Stimulated activated naive CD8-positive, alpha-beta T cell treated with anti-CD3 and anti-CD28 coated beads, Interleukin-15, amount 100 ng/mL, for 72 hours (primary cell): ENCODE measurements around the gene ESR1.
"Not testable (repeated sequence)": the region's sequence is repeated elsewhere in the genome, so short reads cannot be mapped to it uniquely, and the experiment has no call there.

Experiments
- ATAC-seq: fragments of 150-1000 bp; cut with Tn5 transposase; 2 replicates; pipeline ENCODE4 v1.10.0; 2021; ENCODE audit warnings: mild to moderate bottlenecking, moderate library complexity
- DNase-seq, 2 donors: peaks; one replicate each; pipeline ENCODE4 v3.0.0; 2021 to 2022
- H3K27ac Mint-ChIP-seq, 2 donors: one replicate each; pipeline ENCODE4 v1.8.0; 2022; ENCODE audit warnings: mild to moderate bottlenecking in 2 of 2, mixed read lengths in 2 of 2, moderate library complexity in 2 of 2
- H3K27me3 Mint-ChIP-seq: one replicate; pipeline ENCODE4 v1.8.0; 2022; ENCODE audit warnings: mixed read lengths
- H3K4me1 Mint-ChIP-seq: one replicate; pipeline ENCODE4 v1.8.0; 2022; ENCODE audit warnings: mild to moderate bottlenecking, mixed read lengths
- H3K4me3 Mint-ChIP-seq, 2 donors: one replicate each; pipeline ENCODE4 v1.8.0; 2022; ENCODE audit warnings: mild to moderate bottlenecking in 2 of 2, mixed read lengths in 2 of 2, moderate library complexity in 1 of 2
- H3K9me3 Mint-ChIP-seq, 2 donors: one replicate each; pipeline ENCODE4 v1.8.0; 2022; ENCODE audit warnings: mixed read lengths in 2 of 2

ESR1 gene

DNA sequence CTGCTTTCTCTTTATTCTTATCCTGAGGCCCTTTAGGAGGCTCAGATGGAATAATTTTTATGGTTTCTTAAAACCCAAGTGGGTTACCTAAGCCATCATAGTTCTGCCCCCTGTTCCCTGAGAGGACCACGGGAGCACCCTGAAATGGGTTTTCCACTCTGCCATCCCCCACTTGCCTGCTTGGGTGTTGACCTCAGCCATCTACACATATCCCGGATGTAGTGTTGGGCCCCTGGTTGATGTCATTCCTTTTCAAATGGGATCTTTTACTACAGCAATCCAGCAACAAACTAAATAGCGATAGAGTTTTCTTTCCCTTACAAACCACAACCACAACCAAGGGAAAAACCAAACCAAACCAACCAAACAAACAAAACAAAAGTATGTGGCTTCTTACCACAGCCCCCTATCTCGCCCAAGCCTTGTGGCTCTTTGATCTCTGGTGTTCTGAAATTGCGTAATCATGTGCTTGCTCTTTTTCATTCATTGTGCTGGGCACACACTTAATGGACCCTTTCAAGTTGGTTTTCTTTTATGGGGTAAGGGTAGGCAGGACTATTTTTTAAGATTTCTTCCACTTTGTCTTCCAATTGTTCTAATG lies 154.9 kb downstream of the ESR1 start:
- no peak overlapping the region for H3K4me3 Mint-ChIP-seq
- H3K4me1 Mint-ChIP-seq = peaks cover 22% of the 10 kb centered on the region
- ATAC-seq (peak; percentile 83), DNase-seq (peak; percentile 35 to 65)
- H3K9me3 Mint-ChIP-seq = peaks cover 16% of the 10 kb centered on the region in 2 donors
- H3K27me3 Mint-ChIP-seq = peaks cover 46% of the 10 kb centered on the region
- peak overlapping the region in 1 of 2 donors; percentile 56 for H3K27ac Mint-ChIP-seq

- DNase-seq (no peak), ATAC-seq (no peak)
- H3K27me3 Mint-ChIP-seq = peaks cover 52% of the 10 kb centered on the region
These were observed 155.5 kb downstream of the ESR1 start for GRCh38 chr6:151963001-151963400.

GRCh38 chr6:151964412-151964811 lies 156.9 kb downstream of the ESR1 start:
- DNase-seq, H3K4me3 Mint-ChIP-seq, ATAC-seq, H3K27ac Mint-ChIP-seq: not testable (repeated sequence)
- H3K9me3 Mint-ChIP-seq = peaks cover 16 to 17% of the 10 kb centered on the region in 2 donors
- peaks cover 22% of the 10 kb centered on the region for H3K4me1 Mint-ChIP-seq
- H3K27me3 Mint-ChIP-seq = peaks cover 50% of the 10 kb centered on the region

More at GRCh38 chr6:151963001-151963400, 155.5 kb downstream of the ESR1 start:
- Mint-ChIP-seq H3K4me1 (peaks cover 22% of the 10 kb centered on the region), H3K27ac (no peak overlapping the region), H3K9me3 (peaks cover 16 to 17% of the 10 kb centered on the region in 2 donors), H3K4me3 (peak overlapping the region in 1 of 2 donors; percentile 36)

DNA sequence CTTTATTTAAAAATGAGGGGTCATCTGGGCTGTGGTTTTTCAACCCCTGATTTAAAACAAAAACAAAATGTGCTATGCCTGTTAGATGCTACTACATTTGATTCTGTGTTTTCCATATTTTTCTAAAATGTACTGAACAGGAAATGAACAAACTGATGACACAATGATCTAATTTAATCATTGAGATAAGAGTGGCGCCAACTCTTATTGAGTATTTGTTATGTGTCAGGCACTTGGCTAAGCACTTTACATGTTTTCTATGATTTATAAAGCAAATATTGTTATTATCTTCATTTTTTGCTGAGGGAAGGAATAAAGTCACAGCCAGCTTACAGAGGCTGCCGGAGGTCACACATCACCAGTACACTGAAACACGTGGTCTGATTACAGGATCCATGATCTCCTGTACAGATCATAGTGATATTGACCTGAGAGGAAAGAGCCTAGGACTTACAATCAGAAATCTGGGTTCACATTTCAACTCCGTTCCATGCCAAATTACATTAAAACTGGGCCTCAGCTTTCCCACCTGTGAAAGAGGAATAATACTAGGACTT lies 166.7 kb downstream of the ESR1 start:
- DNase-seq (no peak), ATAC-seq (no peak)
- Mint-ChIP-seq H3K27me3 (peaks cover 21% of the 10 kb centered on the region), H3K27ac (no peak overlapping the region), H3K9me3 (no peaks in the 10 kb centered on the region), H3K4me1 (no peaks in the 10 kb centered on the region), H3K4me3 (no peak overlapping the region)

- Mint-ChIP-seq H3K27me3 (peaks cover 8% of the 10 kb centered on the region), H3K27ac (no peak overlapping the region), H3K9me3 (no peaks in the 10 kb centered on the region), H3K4me1 (no peaks in the 10 kb centered on the region), H3K4me3 (no peak overlapping the region)
- DNase-seq (no peak), ATAC-seq (no peak)
These were observed 168.3 kb downstream of the ESR1 start for GRCh38 chr6:151975795-151976194.

- ATAC-seq, DNase-seq, H3K27me3 Mint-ChIP-seq, H3K4me1 Mint-ChIP-seq, H3K9me3 Mint-ChIP-seq, H3K4me3 Mint-ChIP-seq, H3K27ac Mint-ChIP-seq: not testable (repeated sequence)
These were observed 180.7 kb downstream of the ESR1 start for GRCh38 chr6:151988199-151988598.

- H3K4me1 Mint-ChIP-seq = no peaks in the 10 kb centered on the region
- H3K4me3 Mint-ChIP-seq = no peak overlapping the region
- DNase-seq (no peak), ATAC-seq (no peak)
- H3K9me3 Mint-ChIP-seq = no peaks in the 10 kb centered on the region
- peaks cover under 1% of the 10 kb centered on the region for H3K27me3 Mint-ChIP-seq
- no peak overlapping the region for H3K27ac Mint-ChIP-seq
These were observed 184.6 kb downstream of the ESR1 start for GRCh38 chr6:151992091-151992490.

DNA sequence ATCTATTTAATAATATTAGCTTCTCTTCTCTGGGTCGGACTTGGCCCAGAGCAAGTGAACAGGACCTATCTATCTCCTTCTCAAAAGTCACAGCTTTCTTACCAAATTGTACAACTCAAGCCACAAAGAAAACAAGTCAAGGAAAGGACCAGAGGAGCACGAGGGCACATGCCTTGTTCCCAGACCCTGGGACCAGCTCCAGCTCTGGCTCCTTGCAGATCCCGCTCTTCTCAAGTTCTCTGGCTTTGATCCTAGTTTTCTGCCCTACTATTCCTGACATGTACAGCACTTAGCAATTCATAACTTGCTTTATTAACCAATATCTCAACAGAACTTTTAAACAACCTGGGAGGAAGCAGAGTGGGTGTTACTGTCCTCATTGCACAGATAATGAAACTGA lies 185.9 kb downstream of the ESR1 start:
- Mint-ChIP-seq H3K27ac (no peak overlapping the region), H3K4me3 (no peak overlapping the region), H3K27me3 (no peaks in the 10 kb centered on the region), H3K4me1 (no peaks in the 10 kb centered on the region), H3K9me3 (no peaks in the 10 kb centered on the region)
- no peak for ATAC-seq
- DNase-seq = no peak

DNA sequence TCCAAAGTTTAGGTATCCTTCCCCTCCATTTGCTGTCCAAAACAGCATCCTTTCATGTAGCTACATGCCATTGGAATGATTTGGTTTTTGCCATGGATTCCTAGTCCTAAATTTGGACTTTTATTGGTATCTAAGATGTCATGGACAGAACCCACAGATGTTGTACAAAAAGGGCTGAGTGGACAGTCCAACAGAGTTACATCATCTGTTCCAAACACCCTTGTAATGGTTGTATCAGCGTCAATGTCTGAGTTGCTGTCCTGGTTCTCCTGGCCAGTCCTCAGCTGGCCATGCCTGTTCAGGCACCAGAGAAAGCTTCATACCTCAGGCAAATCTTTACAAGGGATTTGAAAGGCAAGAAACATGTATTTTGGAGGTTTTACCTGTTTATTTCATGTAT lies 191.3 kb downstream of the ESR1 start:
- DNase-seq = no peak
- H3K27me3 Mint-ChIP-seq = no peaks in the 10 kb centered on the region
- no peak for ATAC-seq
- no peaks in the 10 kb centered on the region for H3K9me3 Mint-ChIP-seq
- no peaks in the 10 kb centered on the region for H3K4me1 Mint-ChIP-seq
- H3K27ac Mint-ChIP-seq = no peak overlapping the region
- no peak overlapping the region for H3K4me3 Mint-ChIP-seq

- Mint-ChIP-seq H3K4me3 (no peak overlapping the region), H3K9me3 (no peaks in the 10 kb centered on the region), H3K27me3 (no peaks in the 10 kb centered on the region), H3K27ac (no peak overlapping the region), H3K4me1 (no peaks in the 10 kb centered on the region)
- no peak for ATAC-seq
- DNase-seq = no peak
These were observed 191.7 kb downstream of the ESR1 start for GRCh38 chr6:151999194-151999593.

DNA sequence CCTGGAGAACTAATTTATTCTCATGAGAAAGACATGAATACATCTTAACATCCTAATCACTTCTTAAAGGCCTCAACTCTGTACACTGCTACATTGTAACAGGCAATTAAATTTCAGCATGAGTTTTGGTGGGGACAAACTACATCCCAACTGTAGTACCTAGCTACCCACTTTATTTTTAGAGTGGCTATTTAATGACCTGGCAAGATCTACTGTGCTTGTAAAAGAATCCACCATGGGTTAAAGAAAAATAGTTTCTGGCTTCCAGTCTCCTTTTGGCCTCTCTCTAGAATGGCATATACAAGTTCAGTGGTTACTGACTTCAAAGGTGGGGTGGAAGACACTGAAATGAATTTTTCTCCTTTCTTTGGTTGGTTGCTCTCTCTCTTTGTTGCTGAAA lies 193.9 kb downstream of the ESR1 start:
- Mint-ChIP-seq H3K4me1 (no peaks in the 10 kb centered on the region), H3K9me3 (no peaks in the 10 kb centered on the region), H3K27ac (no peak overlapping the region), H3K27me3 (no peaks in the 10 kb centered on the region), H3K4me3 (no peak overlapping the region)
- ATAC-seq (no peak), DNase-seq (no peak)

DNA sequence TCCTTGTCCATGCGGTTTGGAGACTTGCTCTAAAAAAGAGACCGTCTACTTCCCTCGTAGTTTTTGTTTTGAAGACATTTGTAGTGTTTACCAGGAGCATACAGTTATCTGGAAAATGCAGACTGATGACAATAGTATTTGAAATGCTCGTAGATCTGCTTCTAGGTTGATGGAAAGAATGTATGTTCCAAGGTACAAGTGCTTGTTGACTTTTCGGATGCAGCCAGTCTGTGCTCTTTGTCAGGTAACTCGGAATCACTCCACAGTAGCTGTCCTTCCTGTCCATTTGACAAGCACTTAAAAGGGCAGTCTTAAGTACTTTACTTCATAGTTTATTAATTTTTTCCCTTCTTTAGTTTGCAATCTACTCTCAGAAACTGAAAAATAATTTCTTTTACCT lies 194.8 kb downstream of the ESR1 start:
- DNase-seq (no peak), ATAC-seq (no peak)
- Mint-ChIP-seq H3K9me3 (no peaks in the 10 kb centered on the region), H3K4me3 (no peak overlapping the region), H3K27me3 (no peaks in the 10 kb centered on the region), H3K27ac (no peak overlapping the region), H3K4me1 (no peaks in the 10 kb centered on the region)

DNA sequence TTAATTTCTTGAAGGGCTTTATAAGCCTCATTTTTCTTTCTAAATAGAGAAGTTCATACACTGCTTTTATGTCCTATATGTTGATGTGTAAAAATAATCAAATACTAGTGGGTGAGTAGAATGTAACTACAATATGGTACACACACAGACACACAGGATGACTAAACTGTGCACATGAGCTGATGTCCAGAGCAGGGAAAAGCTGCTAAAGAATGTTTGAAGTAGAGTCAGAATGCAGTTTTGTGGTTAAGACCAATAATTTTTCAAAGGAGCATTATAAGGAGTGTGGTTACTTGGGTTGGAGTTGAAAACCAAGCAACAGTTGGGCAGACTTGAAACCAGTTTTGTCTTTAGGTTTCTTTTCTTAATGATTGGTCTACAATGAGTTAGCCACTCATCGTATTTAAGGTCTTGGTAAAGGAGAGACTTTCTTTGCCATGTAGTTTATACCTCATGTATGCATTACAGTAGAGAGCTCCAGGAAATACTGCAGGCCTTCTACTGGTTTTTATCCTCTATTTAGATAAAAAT lies 196.6 kb downstream of the ESR1 start:
- Mint-ChIP-seq H3K4me1 (no peaks in the 10 kb centered on the region), H3K27ac (no peak overlapping the region), H3K9me3 (no peaks in the 10 kb centered on the region), H3K4me3 (no peak overlapping the region), H3K27me3 (no peaks in the 10 kb centered on the region)
- ATAC-seq (no peak), DNase-seq (no peak)

- ATAC-seq = no peak
- Mint-ChIP-seq H3K9me3 (no peaks in the 10 kb centered on the region), H3K27ac (no peak overlapping the region)
These were observed 197.4 kb downstream of the ESR1 start for GRCh38 chr6:152004896-152005295.

DNA sequence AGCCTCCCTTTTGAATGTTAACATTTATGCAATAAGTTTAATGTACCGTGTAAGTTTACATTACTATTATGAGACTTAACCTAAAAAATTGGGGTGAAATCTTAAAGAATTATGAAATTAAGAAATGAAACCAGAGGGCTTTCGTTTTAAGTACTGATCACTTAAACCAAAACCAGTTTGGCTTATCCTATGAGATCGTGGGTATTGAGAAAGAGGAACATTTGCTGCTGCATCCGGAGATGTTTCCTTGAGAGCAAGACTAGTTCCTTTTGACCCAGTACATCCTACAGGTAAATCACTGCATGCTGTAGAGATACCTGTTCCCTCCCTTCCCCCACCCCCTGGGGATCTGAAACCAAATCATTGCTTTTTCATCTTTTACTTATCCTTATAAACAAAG lies 201.3 kb downstream of the ESR1 start:
- no peak overlapping the region for H3K4me3 Mint-ChIP-seq
- DNase-seq (no peak), ATAC-seq (no peak)
- H3K27me3 Mint-ChIP-seq = no peaks in the 10 kb centered on the region
- no peaks in the 10 kb centered on the region for H3K9me3 Mint-ChIP-seq
- no peak overlapping the region for H3K27ac Mint-ChIP-seq
- H3K4me1 Mint-ChIP-seq = no peaks in the 10 kb centered on the region

More at GRCh38 chr6:152004896-152005295, 197.4 kb downstream of the ESR1 start:
- no peaks in the 10 kb centered on the region for H3K27me3 Mint-ChIP-seq
- no peak for DNase-seq
- H3K4me3 Mint-ChIP-seq = no peak overlapping the region
- no peaks in the 10 kb centered on the region for H3K4me1 Mint-ChIP-seq

- no peaks in the 10 kb centered on the region for H3K4me1 Mint-ChIP-seq
- H3K27me3 Mint-ChIP-seq = no peaks in the 10 kb centered on the region
- no peak for ATAC-seq
- no peak for DNase-seq
- no peak overlapping the region for H3K4me3 Mint-ChIP-seq
- H3K27ac Mint-ChIP-seq = no peak overlapping the region
- peaks cover 5 to 8% of the 10 kb centered on the region in 2 donors for H3K9me3 Mint-ChIP-seq
These were observed 204.7 kb downstream of the ESR1 start for GRCh38 chr6:152012227-152012626.

DNA sequence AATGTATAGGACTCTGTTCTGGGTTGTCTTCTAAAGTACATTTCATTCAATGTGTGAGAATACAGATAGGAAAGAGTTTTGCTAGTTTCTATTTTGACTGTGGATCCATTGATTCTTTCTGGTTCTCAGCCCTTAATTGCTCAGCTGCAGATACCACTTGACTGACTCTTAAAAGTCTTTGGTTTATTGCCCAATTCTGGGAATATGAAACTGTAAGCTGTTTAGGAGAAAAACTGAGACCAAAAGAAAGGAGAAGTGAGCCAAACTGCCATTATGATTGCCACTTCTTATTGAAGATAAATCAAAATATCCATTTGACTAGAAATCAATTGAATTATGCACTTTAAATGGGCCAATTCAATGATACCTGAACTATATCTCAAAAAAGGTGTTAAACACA lies 211.4 kb downstream of the ESR1 start:
- DNase-seq (no peak), ATAC-seq (no peak)
- Mint-ChIP-seq H3K27me3 (no peaks in the 10 kb centered on the region), H3K27ac (no peak overlapping the region), H3K4me1 (no peaks in the 10 kb centered on the region), H3K4me3 (no peak overlapping the region), H3K9me3 (peaks cover 13 to 16% of the 10 kb centered on the region in 2 donors)
